ENCODE data around the gene LRRC17. TPM values are rescaled to one million over a fixed set of nuclear protein-coding genes. Genes with fewer than 3 reads are reported as not detected.

The LRRC17 gene
- total RNA-seq, 6 experiments from 2014 or later: 0.64 to 1.8 (median 1.3) TPM

DNA sequence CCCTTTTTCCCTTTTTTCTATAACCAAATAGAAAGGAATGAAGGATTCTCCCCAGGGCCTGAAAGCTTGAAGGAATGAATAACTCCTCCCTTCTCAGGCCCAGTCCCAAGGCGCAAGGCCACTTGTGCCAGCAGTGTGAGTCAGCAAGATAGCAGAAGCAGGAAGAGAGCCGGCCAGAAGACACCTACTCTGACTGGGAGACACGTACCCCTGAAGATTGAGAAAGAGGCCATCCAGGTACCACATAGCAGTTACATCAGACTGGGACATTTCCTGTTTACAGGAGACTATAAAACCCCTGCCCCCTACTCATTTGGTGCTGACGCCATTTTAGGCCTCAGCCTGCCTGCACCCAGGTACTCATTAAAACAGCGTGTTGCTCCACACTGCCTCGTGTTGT is 65.5 kb downstream of the LRRC17 start:
- Histone ChIP-seq H3K4me1 (no peaks in the 10 kb centered on the region), H3K27ac (no peak overlapping the region), H3K36me3 (no peaks in the 10 kb centered on the region), H3K4me3 (no peak overlapping the region), H3K9me3 (peaks cover 0 to 5% (median 0%) of the 10 kb centered on the region in 4 donors), H3K27me3 (no peaks in the 10 kb centered on the region)
- intact Hi-C loops (cut with DNase I): no loop called here
- WGBS (ENCODE audit: insufficient coverage, low coverage, low lambda C conversion rate, missing lambda C conversion rate): 86% methylated on average over 2 of the region's 6 CpGs
- no peak for ATAC-seq
- no peak for DNase-seq
- TF ChIP-seq CTCF (IDR thresholded peaks at IDR 0.05): no peak
- TF ChIP-seq POLR2A (IDR thresholded peaks at IDR 0.05): no peak

DNA sequence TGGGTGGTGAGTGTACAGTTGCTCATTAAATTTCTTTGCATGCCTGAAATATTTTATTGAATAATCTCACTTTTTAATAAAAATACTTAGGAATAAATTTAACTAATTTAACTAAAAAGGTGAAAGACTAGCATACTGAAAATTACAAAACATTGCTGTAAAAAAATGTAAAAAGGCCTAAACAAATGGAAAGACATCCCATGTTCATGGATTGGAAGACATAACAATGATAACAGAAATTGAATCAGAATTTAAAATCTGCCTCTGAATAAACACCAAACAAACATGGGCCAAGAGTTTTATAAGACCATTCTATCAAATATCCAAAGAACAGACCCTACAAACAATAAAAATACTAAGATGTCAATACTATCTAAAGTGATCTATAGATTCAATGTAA is 66.9 kb downstream of the LRRC17 start:
- Histone ChIP-seq H3K4me1 (no peaks in the 10 kb centered on the region), H3K4me3 (no peak overlapping the region), H3K27me3 (no peaks in the 10 kb centered on the region), H3K27ac (no peak overlapping the region), H3K9me3 (peaks cover 0 to 5% (median 0%) of the 10 kb centered on the region in 4 donors), H3K36me3 (no peaks in the 10 kb centered on the region)
- no peak for TF ChIP-seq POLR2A (IDR thresholded peaks at IDR 0.05)
- no peak for TF ChIP-seq CTCF (IDR thresholded peaks at IDR 0.05)
- DNase-seq: no peak
- ATAC-seq: no peak
- intact Hi-C loops (cut with DNase I): no loop called here

- 67% methylated on average over 2 of the region's 2 CpGs for WGBS (ENCODE audit: insufficient coverage, low coverage, low lambda C conversion rate, missing lambda C conversion rate)
- Histone ChIP-seq H3K27me3 (no peaks in the 10 kb centered on the region), H3K36me3 (no peaks in the 10 kb centered on the region), H3K9me3 (peaks cover 0 to 5% (median 0%) of the 10 kb centered on the region in 4 donors), H3K27ac (no peak overlapping the region), H3K4me3 (no peak overlapping the region), H3K4me1 (no peaks in the 10 kb centered on the region)
- intact Hi-C loops (cut with DNase I): no loop called here
- ATAC-seq: no peak
- TF ChIP-seq POLR2A (IDR thresholded peaks at IDR 0.05): no peak
- no peak for TF ChIP-seq CTCF (IDR thresholded peaks at IDR 0.05)
- no peak for DNase-seq
Measured at GRCh38 chr7:102981451-102981850, 68.7 kb downstream of the LRRC17 start.

DNA sequence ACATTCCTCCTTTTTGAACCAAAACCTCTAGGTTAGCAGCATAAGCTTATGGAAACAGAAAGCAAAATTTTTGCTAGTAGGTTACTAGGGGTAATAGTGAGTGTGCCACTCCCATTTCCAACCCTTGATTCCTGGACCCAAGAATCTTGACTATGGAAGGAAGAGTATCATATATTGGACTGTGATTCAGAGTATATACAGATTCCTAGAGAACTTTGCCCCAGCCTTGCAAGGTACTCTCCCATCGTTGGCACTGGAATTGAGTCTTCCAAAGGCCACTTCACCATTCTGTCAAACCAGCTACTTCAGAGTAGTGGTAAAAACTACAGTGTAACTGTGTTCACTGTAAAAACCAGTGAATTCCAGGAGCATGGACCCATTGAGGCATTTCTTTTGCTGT is 69.4 kb downstream of the LRRC17 start:
- TF ChIP-seq CTCF (IDR thresholded peaks at IDR 0.05) (no peak), POLR2A (IDR thresholded peaks at IDR 0.05) (no peak)
- Histone ChIP-seq H3K27ac (no peak overlapping the region), H3K4me3 (no peak overlapping the region), H3K36me3 (no peaks in the 10 kb centered on the region), H3K27me3 (no peaks in the 10 kb centered on the region), H3K4me1 (no peaks in the 10 kb centered on the region), H3K9me3 (peaks cover 0 to 5% (median 0%) of the 10 kb centered on the region in 4 donors)
- intact Hi-C loops (cut with DNase I): no loop called here
- DNase-seq: no peak
- no peak for ATAC-seq
- 40% methylated on average over 1 of the region's 1 CpG for WGBS (ENCODE audit: insufficient coverage, low coverage, low lambda C conversion rate, missing lambda C conversion rate)

DNA sequence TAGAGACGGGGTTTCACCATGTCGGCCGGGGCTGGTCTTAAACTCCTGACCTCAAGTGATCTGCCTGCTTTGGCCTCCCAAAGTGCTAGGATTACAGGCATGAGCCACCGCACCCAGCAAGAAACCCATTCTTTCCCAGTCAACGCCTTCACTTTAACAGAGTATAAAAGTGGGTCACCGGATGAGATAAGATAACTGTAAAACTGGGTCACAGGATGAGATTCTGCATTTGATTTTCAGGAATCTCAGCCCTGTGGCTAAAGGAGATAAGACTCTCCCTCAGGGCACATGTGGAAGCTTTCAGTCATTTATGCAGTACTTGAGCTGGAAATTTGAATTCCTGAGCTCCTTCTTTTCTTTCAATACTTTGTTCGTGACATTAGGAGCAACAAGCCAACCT is 70.8 kb downstream of the LRRC17 start:
- Histone ChIP-seq H3K4me1 (no peaks in the 10 kb centered on the region), H3K27ac (no peak overlapping the region), H3K9me3 (peaks cover 0 to 5% (median 0%) of the 10 kb centered on the region in 4 donors), H3K4me3 (no peak overlapping the region), H3K27me3 (no peaks in the 10 kb centered on the region), H3K36me3 (no peaks in the 10 kb centered on the region)
- WGBS (ENCODE audit: insufficient coverage, low coverage, low lambda C conversion rate, missing lambda C conversion rate): 72% methylated on average over 7 of the region's 7 CpGs
- TF ChIP-seq CTCF (IDR thresholded peaks at IDR 0.05) (no peak), POLR2A (IDR thresholded peaks at IDR 0.05) (no peak)
- no peak for DNase-seq
- no peak for ATAC-seq
- intact Hi-C loops (cut with DNase I): no loop called here

Measured in right lobe of liver (tissue), 6 donors.